Muscle layer of colon (tissue), 2 donors: ENCODE results near the gene TMC2.

Experiments
- H3K27ac ChIP-seq: one replicate; pipeline ENCODE4 v1.7.0; 2013; ENCODE audit warnings: low read depth, mild to moderate bottlenecking, low read length, moderate library complexity
- H3K27me3 ChIP-seq, 2 donors: one replicate each; pipeline ENCODE4 v1.7.0; 2013; ENCODE audit warnings: low read length in 2 of 2, mild to moderate bottlenecking in 2 of 2; ENCODE audit not compliant: insufficient read depth in 2 of 2, control insufficient read depth in 1 of 2
- H3K36me3 ChIP-seq: one replicate; pipeline ENCODE4 v1.7.0; 2013; ENCODE audit warnings: mild to moderate bottlenecking, low read length; ENCODE audit not compliant: insufficient read depth
- H3K4me1 ChIP-seq: one replicate; pipeline ENCODE4 v1.7.0; 2013; ENCODE audit warnings: mild to moderate bottlenecking, low read length; ENCODE audit not compliant: insufficient read depth
- H3K4me3 ChIP-seq, 2 donors: one replicate each; pipeline ENCODE4 v1.7.0; 2013; ENCODE audit warnings: low read length in 2 of 2, low read depth in 1 of 2, mild to moderate bottlenecking in 1 of 2, moderate library complexity in 1 of 2
- H3K9ac ChIP-seq: one replicate; pipeline ENCODE4 v1.7.0; 2013; ENCODE audit warnings: low read length
- H3K9me3 ChIP-seq: one replicate; pipeline ENCODE4 v1.7.0; 2013; ENCODE audit warnings: mild to moderate bottlenecking, low read length
- donor health status: abdominal sarcoma.
- donor health status: Adenocarcinoma of cecum.

The TMC2 gene

DNA sequence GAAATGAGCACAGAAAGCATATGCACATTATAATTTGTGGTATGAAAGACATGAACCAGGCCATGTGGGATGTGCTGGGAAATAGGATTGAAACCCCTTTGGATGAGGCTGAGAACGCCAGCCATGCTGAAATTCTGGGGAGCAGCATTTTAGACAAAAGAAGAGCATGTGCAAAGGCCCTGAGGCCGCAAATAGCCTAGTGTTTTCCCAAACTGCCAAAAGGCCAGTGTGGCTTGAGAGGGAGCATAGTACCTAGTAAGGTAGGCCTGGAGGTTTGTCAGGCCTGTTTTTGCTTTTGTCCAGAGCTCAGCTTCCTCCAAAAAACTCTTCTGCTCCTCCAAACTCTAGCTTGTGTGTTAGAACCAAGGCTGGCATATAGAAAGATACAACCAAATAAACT, 58.7 kb downstream of the TMC2 start:
- no peak overlapping the region for H3K9ac ChIP-seq
- H3K4me3 ChIP-seq, result no peak overlapping the region
- no peaks in the 10 kb centered on the region for H3K9me3 ChIP-seq
- no peaks in the 10 kb centered on the region for H3K4me1 ChIP-seq
- no peaks in the 10 kb centered on the region for H3K27me3 ChIP-seq
- no peak overlapping the region for H3K27ac ChIP-seq
- H3K36me3 ChIP-seq, result no peaks in the 10 kb centered on the region

DNA sequence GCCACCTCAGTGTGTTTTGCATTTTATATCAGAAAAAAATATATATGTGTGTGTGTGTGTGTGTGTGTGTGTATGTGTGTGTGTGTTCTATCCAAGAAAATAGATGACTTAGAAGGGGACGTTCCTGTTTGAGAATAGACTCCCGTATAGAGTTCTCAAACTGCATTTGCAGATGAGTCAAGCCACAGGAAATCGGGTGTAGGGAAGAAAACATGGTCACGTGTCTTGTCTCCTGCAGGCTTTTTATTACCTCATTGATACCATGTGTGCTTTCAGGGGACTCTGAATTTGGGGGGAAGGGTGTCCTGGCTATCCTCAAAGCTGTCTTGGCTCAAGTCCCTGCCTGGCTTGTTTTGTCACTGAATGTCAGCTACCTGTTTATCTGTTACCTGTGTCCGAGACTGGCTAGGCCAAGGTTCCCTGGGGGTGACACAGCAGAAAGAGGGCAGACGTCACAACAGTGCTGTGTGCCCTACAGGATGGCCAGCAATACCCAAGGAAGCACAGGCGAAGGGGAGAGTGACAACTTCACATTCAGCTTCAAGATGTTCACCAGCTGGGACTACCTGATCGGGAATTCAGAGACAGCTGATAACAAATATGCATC, 60.4 kb downstream of the TMC2 start:
- no peaks in the 10 kb centered on the region for H3K9me3 ChIP-seq
- H3K4me3 ChIP-seq, result no peak overlapping the region
- no peak overlapping the region for H3K27ac ChIP-seq
- H3K27me3 ChIP-seq, result no peaks in the 10 kb centered on the region
- H3K4me1 ChIP-seq, result no peaks in the 10 kb centered on the region
- no peaks in the 10 kb centered on the region for H3K36me3 ChIP-seq
- no peak overlapping the region for H3K9ac ChIP-seq

DNA sequence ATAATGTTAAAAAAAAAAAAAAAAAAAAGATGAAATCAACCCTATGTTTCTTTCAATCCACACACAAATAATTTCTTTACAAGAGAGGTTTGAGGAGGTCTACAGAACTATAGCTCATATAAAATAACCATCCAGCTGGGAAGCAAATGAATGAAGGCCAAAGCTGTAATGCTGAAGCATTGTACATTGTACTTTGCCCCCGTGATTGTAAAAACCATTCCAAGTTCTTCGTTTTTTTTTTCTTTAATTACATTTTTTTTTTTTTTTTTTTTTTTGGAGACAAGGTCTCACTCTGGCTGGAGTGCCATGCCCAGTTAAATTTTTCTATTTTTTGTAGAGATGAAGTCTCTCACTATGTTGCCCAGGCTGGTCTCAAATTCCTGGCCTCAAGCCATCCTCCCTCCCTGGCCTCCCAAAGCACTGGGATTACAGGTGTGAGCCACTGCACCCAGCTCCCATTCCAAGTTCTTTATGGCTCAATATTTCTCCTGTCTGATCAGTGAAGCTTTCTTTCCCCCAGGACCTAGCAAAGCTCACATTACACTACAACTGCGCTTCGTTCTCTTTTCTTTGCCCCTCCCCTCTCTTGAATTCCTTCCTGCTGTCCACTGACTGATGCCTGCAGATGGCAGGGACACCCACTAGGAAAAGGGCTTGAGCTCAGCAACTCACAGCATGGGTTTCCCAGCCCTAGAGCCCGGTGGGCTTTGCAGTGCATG, 63.1 kb downstream of the TMC2 start:
- H3K4me3 ChIP-seq, result no peak overlapping the region
- H3K27ac ChIP-seq, result no peak overlapping the region
- H3K4me1 ChIP-seq, result no peaks in the 10 kb centered on the region
- H3K9ac ChIP-seq, result no peak overlapping the region
- no peaks in the 10 kb centered on the region for H3K27me3 ChIP-seq
- no peaks in the 10 kb centered on the region for H3K36me3 ChIP-seq
- H3K9me3 ChIP-seq, result no peaks in the 10 kb centered on the region

DNA sequence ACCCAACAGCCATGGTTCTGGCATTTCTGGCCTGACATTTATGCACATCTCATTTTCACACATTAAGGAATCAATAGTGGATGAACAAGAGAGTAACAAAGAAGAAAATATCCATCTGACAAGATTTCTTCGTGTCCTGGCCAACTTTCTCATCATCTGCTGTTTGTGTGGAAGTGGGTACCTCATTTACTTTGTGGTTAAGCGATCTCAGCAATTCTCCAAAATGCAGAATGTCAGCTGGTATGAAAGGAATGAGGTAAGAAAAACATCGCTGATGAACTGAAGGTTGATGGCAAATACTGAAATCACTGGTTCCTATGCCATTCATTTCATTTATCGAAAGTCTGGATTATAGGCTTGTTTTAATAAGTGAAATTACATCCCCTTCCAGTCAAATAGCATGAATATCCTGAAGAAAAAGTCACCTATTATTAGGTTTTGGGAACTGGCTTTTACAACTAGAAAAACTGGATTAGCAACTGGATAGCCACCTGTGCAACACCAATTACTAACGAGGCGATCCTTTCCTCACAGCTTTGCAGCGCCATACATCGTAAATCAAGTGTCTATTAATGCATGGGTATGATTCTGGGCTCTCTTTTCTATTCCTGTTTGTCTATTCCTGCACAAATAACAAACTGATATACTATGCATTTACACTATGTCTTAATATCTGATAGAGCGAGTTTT, 65.8 kb downstream of the TMC2 start:
- Histone ChIP-seq H3K27me3 (no peaks in the 10 kb centered on the region), H3K36me3 (no peaks in the 10 kb centered on the region), H3K4me1 (no peaks in the 10 kb centered on the region), H3K9ac (no peak overlapping the region), H3K9me3 (peaks cover 4% of the 10 kb centered on the region), H3K27ac (no peak overlapping the region), H3K4me3 (no peak overlapping the region)

DNA sequence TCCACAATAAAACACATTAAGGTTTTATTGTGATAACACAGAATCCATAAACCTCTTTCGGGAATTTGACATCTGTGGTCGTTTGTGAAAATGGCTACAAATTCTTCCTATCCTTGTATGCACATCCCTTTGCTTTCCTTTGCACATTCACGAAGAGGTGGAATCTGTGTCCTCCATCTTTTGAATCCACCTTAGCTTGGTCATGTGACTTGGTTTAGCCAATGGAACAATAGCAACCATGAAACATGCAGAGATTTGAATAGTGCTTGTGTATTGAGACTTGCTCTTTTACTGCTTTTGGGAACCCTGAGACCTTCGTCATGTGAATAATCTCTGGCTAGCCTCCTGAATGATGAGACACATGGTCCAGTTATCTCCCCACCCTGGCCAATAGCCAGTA, 66.4 kb downstream of the TMC2 start:
- Histone ChIP-seq H3K27me3 (no peaks in the 10 kb centered on the region), H3K4me1 (no peaks in the 10 kb centered on the region), H3K36me3 (no peaks in the 10 kb centered on the region), H3K4me3 (no peak overlapping the region), H3K9ac (no peak overlapping the region), H3K27ac (no peak overlapping the region), H3K9me3 (peaks cover 7% of the 10 kb centered on the region)

DNA sequence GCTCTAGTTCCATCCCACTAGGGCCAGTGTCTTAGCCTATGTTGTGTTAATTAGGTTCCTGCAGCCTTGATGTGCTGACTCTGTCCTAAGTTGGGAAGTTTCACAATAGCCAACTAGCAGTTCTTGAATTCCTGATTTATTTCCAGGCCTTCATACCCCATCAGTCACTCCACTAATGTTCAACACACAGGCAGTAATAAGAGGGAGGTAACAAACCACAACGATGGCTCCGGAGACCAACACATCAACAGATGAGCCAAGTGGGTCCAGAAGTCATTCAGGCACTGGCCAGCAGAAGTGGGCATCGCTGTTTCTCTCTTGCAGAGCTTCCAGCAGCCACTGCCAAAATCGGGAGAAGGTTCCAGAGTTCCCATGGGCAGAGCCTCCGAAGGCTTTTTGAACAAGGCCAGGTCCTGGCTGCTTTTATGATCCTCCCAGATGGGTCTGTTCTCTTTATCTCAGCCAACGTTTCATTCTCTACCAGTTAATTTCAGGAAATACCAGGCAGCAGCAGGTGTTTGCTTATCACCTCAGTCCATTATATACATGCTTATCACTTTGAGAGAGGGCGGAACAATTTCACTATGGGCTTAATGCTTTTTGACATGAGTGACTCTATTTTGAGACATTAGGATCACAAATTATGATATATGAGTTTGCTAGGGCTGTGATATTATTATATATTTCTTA, 67.6 kb downstream of the TMC2 start:
- H3K27ac ChIP-seq, result no peak overlapping the region
- no peak overlapping the region for H3K9ac ChIP-seq
- no peaks in the 10 kb centered on the region for H3K36me3 ChIP-seq
- no peaks in the 10 kb centered on the region for H3K4me1 ChIP-seq
- no peak overlapping the region for H3K4me3 ChIP-seq
- H3K27me3 ChIP-seq, result no peaks in the 10 kb centered on the region
- H3K9me3 ChIP-seq, result peaks cover 7% of the 10 kb centered on the region

DNA sequence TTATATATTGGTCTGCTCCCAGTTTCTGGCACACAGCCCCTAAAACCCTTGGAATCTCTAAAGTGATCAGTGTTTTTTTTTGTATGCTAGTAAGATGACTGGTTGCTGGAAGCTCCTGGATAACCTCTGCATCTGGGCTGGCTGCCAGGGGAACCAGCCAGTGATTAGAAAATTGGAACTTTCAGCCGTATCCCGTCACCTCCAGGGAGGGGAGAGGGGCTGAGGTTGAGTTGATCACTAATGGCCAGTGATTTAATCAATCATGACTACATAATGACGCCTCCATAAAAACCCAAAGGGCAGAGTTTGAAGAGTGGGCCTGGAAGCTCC, 68.1 kb downstream of the TMC2 start:
- Histone ChIP-seq H3K36me3 (no peaks in the 10 kb centered on the region), H3K9me3 (peaks cover 7% of the 10 kb centered on the region), H3K4me3 (no peak overlapping the region), H3K9ac (no peak overlapping the region), H3K4me1 (no peaks in the 10 kb centered on the region), H3K27me3 (no peaks in the 10 kb centered on the region), H3K27ac (no peak overlapping the region)

DNA sequence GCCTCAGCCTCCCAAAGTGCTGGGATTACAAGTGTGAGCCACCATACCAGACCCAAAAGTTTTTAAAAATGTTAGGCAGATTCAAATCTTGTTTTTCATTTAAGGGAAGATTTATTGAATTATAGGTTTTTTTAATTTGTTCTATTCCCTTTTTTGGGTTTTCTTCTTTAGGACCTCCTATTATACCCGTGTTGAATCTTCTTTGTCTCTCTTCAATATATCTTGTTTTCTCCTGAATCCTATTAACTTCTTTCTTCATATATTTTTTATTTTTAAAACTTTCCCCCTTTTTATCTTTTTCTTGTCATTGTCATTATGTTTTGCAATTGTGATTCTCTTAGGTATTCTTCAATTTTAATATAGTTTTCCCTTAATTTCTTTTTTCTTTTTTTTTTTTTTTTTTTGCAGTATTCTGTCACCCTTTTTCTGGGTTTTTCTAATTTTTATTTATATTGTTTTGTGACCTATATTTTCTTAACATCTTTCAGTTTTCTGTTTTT, 70.2 kb downstream of the TMC2 start:
- Histone ChIP-seq H3K4me3 (no peak overlapping the region), H3K9me3 (peaks cover 7% of the 10 kb centered on the region), H3K4me1 (no peaks in the 10 kb centered on the region), H3K36me3 (no peaks in the 10 kb centered on the region), H3K27me3 (no peaks in the 10 kb centered on the region), H3K9ac (no peak overlapping the region), H3K27ac (no peak overlapping the region)

DNA sequence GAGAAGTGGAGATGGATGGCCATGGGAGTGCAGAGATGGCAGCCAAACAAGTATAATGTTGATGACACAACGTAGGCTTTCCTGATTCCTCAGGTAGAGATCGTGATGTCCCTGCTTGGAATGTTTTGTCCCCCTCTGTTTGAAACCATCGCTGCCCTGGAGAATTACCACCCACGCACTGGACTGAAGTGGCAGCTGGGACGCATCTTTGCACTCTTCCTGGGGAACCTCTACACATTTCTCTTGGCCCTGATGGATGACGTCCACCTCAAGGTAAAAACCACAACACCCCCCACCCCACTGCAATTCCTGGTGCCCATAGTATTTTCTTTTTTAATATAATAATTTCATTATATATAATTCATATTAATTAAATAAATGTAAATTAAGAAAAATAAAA, 74.0 kb downstream of the TMC2 start:
- peaks cover 7% of the 10 kb centered on the region for H3K9me3 ChIP-seq
- H3K36me3 ChIP-seq, result no peaks in the 10 kb centered on the region
- H3K27me3 ChIP-seq, result no peaks in the 10 kb centered on the region
- no peak overlapping the region for H3K4me3 ChIP-seq
- H3K9ac ChIP-seq, result no peak overlapping the region
- H3K27ac ChIP-seq, result no peak overlapping the region
- H3K4me1 ChIP-seq, result no peaks in the 10 kb centered on the region

DNA sequence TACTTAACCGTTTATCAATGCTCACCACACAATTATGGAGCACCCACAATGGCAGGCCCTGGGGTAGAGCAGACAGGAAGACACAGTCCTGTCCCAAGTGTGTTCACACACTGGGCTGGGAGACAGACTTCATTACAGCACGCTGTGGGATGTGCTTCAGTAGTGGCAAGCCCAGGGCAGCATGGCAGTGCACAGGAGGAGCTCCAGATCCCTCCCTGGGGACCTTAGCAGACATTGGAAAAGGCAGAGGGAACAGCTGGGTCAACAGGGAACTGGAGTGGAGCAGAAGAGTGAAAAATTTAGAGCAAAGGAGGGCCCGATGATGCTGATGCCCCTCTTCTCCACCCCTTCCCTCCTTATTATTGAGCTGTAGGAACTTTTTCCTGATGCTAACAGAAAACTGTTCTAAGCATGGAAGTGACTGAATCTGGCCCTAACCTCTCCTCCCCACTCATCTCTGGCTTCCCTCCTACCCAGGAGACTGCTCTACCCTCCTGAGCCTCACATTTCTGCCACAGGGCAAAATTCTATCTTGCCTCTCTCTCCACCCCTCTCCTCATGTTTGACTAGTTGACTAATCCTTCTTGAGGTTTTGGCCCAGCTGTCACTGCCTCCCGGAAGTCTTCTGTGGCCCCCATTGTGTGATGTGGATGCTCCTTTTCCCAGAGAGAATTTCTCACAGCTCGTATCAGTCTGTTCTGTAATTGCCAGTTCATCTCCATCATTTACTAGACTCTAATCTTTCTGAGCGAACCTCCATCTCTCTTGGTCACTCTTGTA, 74.8 kb downstream of the TMC2 start:
- H3K9ac ChIP-seq, result no peak overlapping the region
- no peaks in the 10 kb centered on the region for H3K36me3 ChIP-seq
- H3K9me3 ChIP-seq, result peaks cover 7% of the 10 kb centered on the region
- H3K27me3 ChIP-seq, result no peaks in the 10 kb centered on the region
- H3K4me1 ChIP-seq, result no peaks in the 10 kb centered on the region
- H3K27ac ChIP-seq, result no peak overlapping the region
- H3K4me3 ChIP-seq, result no peak overlapping the region

DNA sequence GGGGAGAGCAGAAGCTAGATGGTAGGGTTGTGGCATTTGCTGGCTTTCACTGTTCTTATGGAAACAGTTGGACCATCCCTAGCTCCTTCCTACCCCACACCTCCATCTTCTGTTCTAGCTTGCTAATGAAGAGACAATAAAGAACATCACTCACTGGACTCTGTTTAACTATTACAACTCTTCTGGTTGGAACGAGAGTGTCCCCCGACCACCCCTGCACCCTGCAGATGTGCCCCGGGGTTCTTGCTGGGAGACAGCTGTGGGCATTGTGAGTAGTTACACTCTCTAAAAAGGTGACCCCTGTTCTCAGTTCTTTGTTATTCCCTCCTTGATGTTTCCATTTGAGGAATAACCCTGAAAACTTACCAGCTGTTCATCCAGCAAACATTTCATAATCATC, 75.7 kb downstream of the TMC2 start:
- Histone ChIP-seq H3K9me3 (peaks cover 4% of the 10 kb centered on the region), H3K27me3 (no peaks in the 10 kb centered on the region), H3K4me3 (no peak overlapping the region), H3K36me3 (no peaks in the 10 kb centered on the region), H3K4me1 (no peaks in the 10 kb centered on the region), H3K27ac (no peak overlapping the region), H3K9ac (no peak overlapping the region)
